Adrenal gland (tissue), 5 donors: ENCODE data around the gene STX18.

Experiments
- POLR2A ChIP-seq, 2 donors: fragments of 450-650 bp; IDR thresholded peaks; one replicate each; pipeline ENCODE4 v1.6.1; 2017; ENCODE audit warnings: antibody characterized with exemption in 2 of 2, mild to moderate bottlenecking in 2 of 2, moderate library complexity in 1 of 2
- TF ChIP-seq, protein P1 (sequence below), 6 experiments: fragments of 450-650 bp in 4 of 6; fragments of 200-600 bp in 2 of 6; sonication (generic) in 1 of 6; IDR thresholded peaks; 1 replicate in 5 of 6; 2 replicates in 1 of 6; pipeline versions ENCODE4 v1.5.1 to v1.8.0; 2016 to 2021; ENCODE audit warnings: antibody characterized with exemption in 6 of 6, mild to moderate bottlenecking in 2 of 6, moderate library complexity in 1 of 6
- donor health status: DM: no; HTN: no; CAD: no.

DNA sequence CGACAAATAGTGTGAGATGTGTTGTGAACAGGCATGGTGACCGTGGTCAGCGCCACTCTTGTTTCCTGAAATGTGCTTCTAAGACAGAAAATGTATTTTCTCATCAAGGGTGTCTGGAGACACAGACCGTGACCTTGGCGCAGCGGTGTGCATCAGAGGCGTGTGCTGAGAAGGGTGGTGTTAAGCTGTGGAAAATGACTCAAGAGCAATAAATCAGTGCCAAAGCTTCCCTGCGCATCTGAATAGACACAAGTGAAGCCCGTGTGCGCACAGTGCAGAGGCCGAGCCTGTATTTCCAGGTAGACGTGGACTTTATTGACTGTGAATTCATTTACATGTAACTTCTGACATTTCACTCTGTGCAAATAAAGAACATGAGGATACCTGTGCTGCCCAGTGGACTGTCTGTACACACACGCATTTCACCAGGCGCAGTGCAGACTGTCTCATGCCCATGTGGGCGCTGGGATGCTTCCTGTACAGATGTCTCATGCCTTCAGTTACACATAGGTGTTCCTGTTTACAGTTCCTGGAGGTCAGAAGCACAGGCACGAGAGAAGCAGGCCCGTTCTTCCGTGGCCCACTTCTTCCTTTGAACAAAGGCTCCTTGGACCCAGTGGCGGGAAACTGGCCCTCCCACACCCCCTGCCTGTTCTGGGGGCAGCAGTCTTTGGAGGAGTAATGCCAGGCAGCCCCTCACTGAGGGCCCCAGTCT lies 123.0 kb downstream of the STX18 start:
- TF ChIP-seq, protein P1, sequence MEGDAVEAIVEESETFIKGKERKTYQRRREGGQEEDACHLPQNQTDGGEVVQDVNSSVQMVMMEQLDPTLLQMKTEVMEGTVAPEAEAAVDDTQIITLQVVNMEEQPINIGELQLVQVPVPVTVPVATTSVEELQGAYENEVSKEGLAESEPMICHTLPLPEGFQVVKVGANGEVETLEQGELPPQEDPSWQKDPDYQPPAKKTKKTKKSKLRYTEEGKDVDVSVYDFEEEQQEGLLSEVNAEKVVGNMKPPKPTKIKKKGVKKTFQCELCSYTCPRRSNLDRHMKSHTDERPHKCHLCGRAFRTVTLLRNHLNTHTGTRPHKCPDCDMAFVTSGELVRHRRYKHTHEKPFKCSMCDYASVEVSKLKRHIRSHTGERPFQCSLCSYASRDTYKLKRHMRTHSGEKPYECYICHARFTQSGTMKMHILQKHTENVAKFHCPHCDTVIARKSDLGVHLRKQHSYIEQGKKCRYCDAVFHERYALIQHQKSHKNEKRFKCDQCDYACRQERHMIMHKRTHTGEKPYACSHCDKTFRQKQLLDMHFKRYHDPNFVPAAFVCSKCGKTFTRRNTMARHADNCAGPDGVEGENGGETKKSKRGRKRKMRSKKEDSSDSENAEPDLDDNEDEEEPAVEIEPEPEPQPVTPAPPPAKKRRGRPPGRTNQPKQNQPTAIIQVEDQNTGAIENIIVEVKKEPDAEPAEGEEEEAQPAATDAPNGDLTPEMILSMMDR (IDR thresholded peaks at IDR 0.05): no peak
- TF ChIP-seq POLR2A (IDR thresholded peaks at IDR 0.05): no peak
